GM18505 (cell line): ENCODE measurements around the gene FLOT2.
A peak's percentile ranks its signal among the peaks of the same experiment; 100 is the strongest.
"Not testable (repeated sequence)": the region's sequence is repeated elsewhere in the genome, so short reads cannot be mapped to it uniquely, and the experiment has no call there.

ENCODE experiments used
- ATAC-seq: cut with Tn5 transposase; IDR thresholded peaks from one replicate; pipeline ENCODE4 v1.9.1; 2021; ENCODE audit not compliant: unreplicated experiment
- POLR2A ChIP-seq: IDR thresholded peaks from 4 replicates; pipeline ENCODE4 v1.6.1; 2011; ENCODE audit warnings: borderline replicate concordance; ENCODE audit not compliant: insufficient read depth, insufficient read length; ENCODE audit errors: extremely low read depth

The FLOT2 gene

GRCh38 chr17:28882154-28882895, 15.2 kb downstream of the FLOT2 start:
- TF ChIP-seq POLR2A = no peak
- no peak for ATAC-seq

GRCh38 chr17:28881533-28882056, 15.9 kb downstream of the FLOT2 start:
- no peak for ATAC-seq
- TF ChIP-seq POLR2A = no peak

- ATAC-seq = no peak
- no peak for TF ChIP-seq POLR2A
These were observed 17.0 kb downstream of the FLOT2 start for GRCh38 chr17:28880572-28880945.

GRCh38 chr17:28879886-28880571, 17.5 kb downstream of the FLOT2 start:
- ATAC-seq = no peak
- TF ChIP-seq POLR2A = no peak

GRCh38 chr17:28878981-28879380, 18.6 kb downstream of the FLOT2 start:
- ATAC-seq = no peak
- TF ChIP-seq POLR2A = no peak

- ATAC-seq = no peak
- TF ChIP-seq POLR2A = no peak
These were observed 19.2 kb downstream of the FLOT2 start for GRCh38 chr17:28878158-28878910.

GRCh38 chr17:28877150-28877711, 20.3 kb downstream of the FLOT2 start:
- not testable (repeated sequence) for ATAC-seq

- ATAC-seq = no peak
- TF ChIP-seq POLR2A = no peak
These were observed 21.5 kb downstream of the FLOT2 start for GRCh38 chr17:28875848-28876550.

GRCh38 chr17:28874750-28875149, 22.8 kb downstream of the FLOT2 start:
- no peak for TF ChIP-seq POLR2A
- ATAC-seq = no peak

GRCh38 chr17:28873839-28874238, 23.7 kb downstream of the FLOT2 start:
- ATAC-seq = no peak
- no peak for TF ChIP-seq POLR2A

GRCh38 chr17:28871056-28871579, 26.4 kb downstream of the FLOT2 start:
- peak; percentile 89 for ATAC-seq
- peak; percentile 23 for TF ChIP-seq POLR2A

- ATAC-seq = no peak
- TF ChIP-seq POLR2A = no peak
These were observed 30.3 kb downstream of the FLOT2 start for GRCh38 chr17:28867276-28867675.
